ENCODE results near the gene LSM7. TPM values are rescaled to one million over a fixed set of nuclear protein-coding genes. Genes with fewer than 3 reads are reported as not detected.
"Not testable (repeated sequence)": the region's sequence is repeated elsewhere in the genome, so short reads cannot be mapped to it uniquely, and the experiment has no call there.

Gene LSM7
- total RNA-seq, 1 donor from 2014 or later: 76.6 TPM

- DNase-seq (ENCODE audit: low spot score): no peak
Observed at GRCh38 chr19:2303211-2303798, 25.1 kb downstream of the LSM7 start.

GRCh38 chr19:2302319-2303210 is 25.8 kb downstream of the LSM7 start:
- DNase-seq (ENCODE audit: low spot score): no peak

GRCh38 chr19:2300533-2300932 is 27.9 kb downstream of the LSM7 start:
- no peak for DNase-seq (ENCODE audit: low spot score)

GRCh38 chr19:2296141-2296540 is 32.2 kb downstream of the LSM7 start:
- DNase-seq (ENCODE audit: low spot score): no peak

GRCh38 chr19:2294687-2295335 is 33.6 kb downstream of the LSM7 start:
- DNase-seq (ENCODE audit: low spot score): peak; percentile 70

GRCh38 chr19:2291185-2291751 is 37.1 kb downstream of the LSM7 start:
- DNase-seq (ENCODE audit: low spot score): no peak

- DNase-seq (ENCODE audit: low spot score): no peak
Observed at GRCh38 chr19:2290441-2291184, 37.8 kb downstream of the LSM7 start.

- no peak for DNase-seq (ENCODE audit: low spot score)
Observed at GRCh38 chr19:2289714-2290435, 38.5 kb downstream of the LSM7 start.

GRCh38 chr19:2288818-2289713 is 39.3 kb downstream of the LSM7 start:
- DNase-seq (ENCODE audit: low spot score): no peak

GRCh38 chr19:2288338-2288817 is 40.0 kb downstream of the LSM7 start:
- DNase-seq (ENCODE audit: low spot score): no peak

- no peak for DNase-seq (ENCODE audit: low spot score)
Observed at GRCh38 chr19:2287585-2288337, 40.6 kb downstream of the LSM7 start.

- DNase-seq (ENCODE audit: low spot score): no peak
Observed at GRCh38 chr19:2286402-2287140, 41.8 kb downstream of the LSM7 start.

GRCh38 chr19:2283835-2284507 is 44.4 kb downstream of the LSM7 start:
- no peak for DNase-seq (ENCODE audit: low spot score)

- DNase-seq (ENCODE audit: low spot score): no peak
Observed at GRCh38 chr19:2282862-2283237, 45.5 kb downstream of the LSM7 start.

GRCh38 chr19:2282062-2282861 is 46.1 kb downstream of the LSM7 start, which contains the start of gene PEAK3:
Gene PEAK3 (minus strand): TSS chr19:2282175. CDS start chr19:2280931, 1,244 bp downstream.
- no peak for DNase-seq (ENCODE audit: low spot score)

- not testable (repeated sequence) for DNase-seq (ENCODE audit: low spot score)
Observed at GRCh38 chr19:2281265-2282061, 46.9 kb downstream of the LSM7 start.
